ENCODE measurements around the gene BRIP1.
"Not testable (repeated sequence)": the region's sequence is repeated elsewhere in the genome, so short reads cannot be mapped to it uniquely, and the experiment has no call there.

BRIP1 gene

DNA sequence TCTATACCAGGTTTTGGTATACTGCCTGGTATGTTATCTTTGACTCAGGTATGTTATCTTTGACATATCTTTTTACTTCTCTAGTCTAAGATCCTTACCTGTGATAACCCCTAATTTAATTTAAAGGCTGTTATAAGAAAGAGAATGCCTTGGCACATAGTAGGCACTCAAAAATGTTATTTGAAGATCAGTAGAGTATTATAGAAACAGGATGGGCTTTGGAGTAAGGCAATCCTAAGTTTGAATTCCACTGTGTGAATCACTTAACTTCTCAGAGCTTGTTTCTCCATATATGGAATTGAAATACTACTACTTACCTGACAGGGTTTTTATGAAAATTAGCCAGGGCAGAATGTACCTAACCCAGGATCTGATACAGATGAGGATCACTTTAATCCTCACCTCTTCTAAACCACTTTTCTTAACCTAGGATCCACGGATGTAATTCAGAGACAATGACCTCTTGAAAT, 1.2 kb downstream of the BRIP1 start:
- no peak for DNase-seq

DNA sequence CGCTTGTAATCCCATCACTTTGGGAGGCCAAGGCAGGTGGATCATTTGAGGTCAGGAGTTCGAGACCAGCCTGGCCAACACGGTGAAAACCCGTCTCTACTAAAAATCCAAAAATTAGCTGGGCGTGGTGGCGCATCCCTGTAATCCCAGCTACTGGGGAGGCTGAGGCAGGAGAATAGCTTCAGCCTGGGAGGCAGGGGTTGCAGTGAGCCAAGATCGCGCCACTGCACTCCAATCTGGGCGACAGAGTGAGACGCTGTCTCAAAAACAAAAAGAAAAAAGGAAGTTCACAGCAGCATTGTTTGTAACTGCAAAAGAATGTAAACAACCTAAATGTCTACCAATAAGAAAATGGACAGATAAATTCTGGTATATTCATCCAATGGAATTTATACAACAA, 2.9 kb downstream of the BRIP1 start:
- DNase-seq, result not testable (repeated sequence)

DNA sequence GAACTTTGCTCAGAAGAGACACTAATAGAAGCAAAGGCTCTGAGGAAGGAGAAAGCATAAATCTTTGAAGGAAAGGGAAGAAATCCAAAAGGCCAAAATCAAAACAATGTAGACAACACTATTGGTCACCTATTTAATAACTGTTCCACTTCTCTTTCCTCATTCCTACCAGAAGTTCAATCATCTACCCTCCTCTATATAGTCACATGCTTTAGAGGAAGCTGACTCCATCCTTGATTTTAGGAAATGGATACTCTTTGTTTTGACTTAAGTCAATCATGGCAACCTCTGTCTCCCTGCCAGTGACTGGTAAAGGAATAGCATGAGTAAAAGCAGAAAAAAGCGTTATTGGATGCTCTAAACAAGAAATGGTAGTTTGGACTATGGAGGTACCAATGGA, 7.3 kb downstream of the BRIP1 start:
- DNase-seq, result no peak

DNA sequence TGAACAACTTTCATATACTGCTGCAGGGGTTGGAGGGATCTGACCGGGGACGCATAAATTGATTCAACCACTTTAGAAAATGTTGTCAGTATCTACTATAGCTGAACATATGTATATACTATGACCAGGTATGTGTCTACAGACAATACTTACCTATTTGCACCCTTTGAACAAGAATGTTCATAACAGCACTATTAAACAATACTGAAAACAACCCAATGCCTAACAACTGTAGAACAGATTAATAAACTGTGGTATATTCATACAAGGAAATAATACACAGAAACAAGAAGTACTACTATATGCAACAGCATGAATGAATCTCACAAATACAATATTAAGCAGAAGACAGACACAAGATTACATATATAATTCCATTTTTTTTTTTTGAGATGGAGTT, 10.5 kb downstream of the BRIP1 start:
- DNase-seq, result no peak

DNA sequence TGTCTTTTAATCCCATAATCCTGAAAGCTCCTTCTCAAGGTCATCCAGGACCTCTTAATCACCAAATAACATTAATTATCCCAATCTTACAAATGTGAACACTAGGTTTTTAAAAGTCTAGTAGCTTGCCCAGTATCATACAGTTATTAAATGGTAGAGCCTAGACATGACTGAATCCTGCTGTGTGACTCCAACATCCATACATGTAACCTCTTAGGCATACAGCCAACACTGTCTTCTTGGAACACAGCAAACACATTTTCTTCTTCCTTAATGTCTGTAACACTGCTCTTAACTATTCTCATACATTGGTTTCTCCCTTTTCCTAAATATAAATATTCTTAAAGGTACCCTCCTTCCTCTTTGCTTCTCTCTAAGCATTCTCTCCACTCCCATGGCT, 13.7 kb downstream of the BRIP1 start:
- DNase-seq, result no peak

DNA sequence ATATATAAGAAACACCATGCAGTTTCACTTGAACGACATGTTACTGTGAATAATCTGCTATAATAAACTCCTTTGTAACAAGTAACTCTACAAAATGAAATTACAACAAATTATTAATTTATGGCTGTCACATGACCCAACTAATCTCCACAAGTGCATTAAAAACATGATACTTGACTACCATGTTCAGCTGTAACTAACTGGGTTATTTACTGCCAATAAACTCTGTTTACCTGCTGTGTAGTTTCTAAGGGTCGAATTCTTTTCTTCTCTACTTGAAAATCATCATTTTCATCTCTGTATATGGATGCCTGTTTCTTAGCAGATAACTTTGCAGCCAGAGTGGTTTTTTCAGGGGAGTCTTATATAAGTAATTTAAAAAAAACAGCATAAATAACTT, 14.4 kb downstream of the BRIP1 start:
- no peak for DNase-seq

DNA sequence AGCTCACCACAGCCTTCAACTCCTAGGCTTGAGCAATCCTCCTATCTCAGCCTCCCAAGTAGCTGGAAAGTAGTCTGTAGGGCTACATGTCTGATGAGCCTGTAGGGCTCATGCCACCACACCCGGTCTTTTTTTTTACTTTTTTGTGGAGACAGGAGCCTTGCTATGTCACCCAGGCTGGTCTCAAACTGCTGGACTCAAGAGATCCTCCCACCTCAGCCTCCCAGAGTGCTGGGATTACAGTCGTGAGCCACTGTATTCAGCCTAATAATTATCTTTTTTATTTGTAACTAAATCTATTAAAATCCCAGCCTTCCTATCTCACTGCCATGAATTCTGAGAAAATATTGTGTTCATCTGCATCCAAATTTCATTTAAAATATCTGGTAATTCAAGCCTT, 15.1 kb downstream of the BRIP1 start:
- DNase-seq, result no peak

DNA sequence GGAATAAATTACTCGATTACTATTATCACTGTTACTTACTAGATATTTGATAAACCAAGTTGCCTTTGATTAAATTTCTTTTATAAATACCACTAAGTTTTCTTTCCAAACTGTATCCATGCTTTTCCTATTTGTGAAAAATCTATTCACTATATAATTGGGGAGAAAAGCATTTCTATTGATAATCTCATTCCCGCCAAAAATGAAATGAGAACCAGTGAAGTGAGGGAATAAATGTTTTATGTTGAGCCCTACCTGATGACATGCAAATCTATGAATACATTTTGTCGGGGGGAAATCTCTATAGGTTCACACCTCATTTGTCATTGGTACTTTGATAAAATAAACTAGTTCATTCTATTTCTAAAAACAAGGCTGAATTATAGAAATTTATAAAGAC, 15.7 kb downstream of the BRIP1 start:
- no peak for DNase-seq

DNA sequence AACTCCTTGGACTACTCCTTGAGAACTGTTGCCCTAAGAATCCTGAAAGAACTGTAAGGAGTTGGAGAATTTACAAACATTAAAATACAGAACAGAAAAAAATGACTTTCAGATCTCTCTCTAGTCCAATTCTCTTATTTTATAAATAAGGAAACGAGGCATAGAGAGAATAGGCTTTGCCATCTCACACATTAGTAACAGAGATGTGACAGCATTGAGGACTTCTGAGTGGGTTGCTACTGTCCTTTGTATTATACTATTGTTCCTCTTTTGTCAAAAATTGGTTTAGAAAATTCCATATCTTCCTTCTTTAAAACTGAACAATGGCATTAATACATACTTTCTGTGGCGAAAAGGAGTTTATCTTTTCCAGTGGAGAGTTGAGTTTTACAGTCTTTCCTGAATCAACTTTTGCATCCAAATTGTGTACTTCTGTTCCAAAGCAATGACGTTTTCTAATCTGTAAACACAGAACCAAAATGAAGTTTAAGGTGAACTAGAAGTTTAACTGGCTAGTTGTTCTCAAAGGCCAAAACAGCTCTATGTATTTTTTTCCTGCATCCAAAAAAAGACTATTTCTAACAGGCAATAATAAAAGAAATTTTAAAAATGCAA, 16.5 kb downstream of the BRIP1 start:
- DNase-seq, result no peak

DNA sequence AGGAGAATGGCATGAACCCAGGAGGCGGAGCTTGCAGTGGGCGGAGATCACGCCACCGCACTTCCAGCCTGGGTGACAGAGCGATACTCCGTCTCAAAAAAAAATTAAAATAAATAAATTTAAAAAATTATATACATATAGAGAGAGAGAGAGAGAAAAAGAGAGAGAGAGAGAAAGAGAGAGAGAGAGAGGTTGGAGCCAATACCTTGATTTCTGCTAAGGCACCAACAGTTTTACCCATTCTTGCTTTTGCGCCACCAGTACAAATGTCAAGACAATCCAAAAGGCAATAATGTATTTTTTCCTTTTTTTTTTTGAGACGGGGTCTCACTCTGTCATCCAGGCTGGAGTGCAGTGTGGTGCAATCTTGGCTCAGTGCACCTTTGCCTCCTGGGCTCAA, 17.2 kb downstream of the BRIP1 start:
- no peak for DNase-seq

DNA sequence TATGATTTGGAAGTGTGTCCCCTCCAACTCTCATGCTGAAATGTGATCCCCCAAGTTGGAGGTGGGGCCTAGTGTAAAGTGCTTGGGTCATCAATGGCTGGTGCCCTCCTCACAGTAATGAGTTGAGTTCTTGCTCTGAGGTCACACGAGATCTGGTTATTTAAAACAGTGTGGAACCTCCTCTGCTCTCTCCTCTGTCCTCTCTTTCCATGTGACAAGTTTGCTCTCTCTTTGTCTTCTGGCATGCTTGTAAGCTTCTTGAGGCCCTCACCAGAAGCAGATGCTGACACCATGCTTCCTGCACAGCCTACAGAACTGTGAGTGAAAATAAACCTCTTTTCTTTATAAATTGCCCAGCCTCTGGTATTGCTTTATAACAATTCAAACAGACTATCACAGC, 19.9 kb downstream of the BRIP1 start:
- no peak for DNase-seq

DNA sequence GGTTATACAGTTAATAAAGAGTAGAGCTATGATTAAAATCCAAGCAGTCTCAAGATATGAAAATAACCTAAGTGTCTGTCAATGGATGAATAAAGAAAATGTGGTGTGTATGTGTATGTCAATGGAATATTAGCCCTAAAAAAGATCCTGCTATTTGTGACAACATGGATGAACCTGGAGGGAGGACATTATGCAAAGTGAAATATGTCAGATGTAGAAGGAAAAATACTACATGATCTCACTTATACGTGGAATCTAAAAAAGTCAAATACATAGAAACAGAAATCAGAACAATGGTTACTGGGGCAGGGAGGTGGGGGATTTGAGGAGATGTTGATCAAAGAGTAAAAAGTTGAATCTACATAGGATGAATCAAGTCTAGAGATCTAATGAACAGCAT, 20.4 kb downstream of the BRIP1 start:
- DNase-seq, result no peak

DNA sequence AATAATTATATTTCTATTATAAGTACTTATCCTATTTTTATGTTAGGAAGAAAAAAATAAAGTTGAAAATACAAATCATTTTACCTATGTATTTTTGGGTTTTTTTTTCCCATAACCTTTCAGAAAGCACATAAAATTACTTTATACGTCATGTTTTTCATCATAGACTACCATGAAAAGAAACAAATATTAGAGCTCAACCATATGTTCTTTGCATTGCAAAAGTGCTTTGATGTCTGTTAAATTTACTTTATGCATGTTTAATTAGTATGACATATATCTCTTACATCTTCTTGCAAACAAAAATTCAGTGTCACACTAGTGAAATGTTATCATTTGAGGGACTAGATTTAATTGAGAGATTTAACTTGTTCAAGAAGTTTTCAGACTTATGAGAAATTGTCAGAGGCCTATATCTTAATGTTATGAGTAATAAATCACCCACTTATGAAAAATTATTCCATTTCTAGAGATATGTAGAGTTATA, 24.0 kb downstream of the BRIP1 start:
- no peak for DNase-seq

DNA sequence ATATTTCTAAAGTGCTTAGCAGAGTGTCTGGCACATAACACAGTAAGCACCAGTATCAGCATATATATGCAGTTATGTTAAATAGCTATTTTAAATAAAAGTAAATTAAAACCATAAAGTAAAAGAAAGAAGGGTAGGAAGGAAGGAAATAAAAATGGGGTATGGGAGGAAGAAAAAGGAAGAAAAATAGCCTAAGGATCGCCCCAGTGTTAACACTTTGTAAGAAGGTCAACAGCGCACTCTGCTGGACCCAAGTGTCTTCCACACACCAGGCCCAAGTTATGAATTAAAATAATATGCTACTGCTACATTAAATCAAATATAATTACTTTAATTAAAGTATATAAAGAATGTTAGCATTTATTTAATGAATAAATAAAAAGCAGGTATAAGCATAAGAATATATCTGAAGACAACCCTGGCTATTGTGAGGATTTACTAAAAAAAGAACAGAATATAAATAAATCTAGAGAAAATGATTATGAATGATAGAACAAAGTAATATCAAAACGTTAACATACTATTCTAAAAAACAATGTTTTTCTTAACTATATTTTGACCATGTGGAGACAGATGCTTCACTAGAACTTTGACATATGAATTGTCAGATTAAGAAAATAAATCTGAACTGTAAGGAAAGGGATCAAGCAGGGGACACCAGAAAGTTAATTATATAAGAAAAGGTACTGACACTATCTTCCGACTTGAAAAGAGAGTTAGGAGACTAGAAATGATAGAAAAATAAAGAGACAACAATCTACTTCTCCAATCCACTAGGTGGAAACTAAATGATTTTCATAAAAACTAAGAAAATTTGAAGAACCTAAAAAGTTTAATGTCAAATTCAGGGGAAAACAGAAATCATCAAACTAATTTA, 25.9 kb downstream of the BRIP1 start:
- DNase-seq, result peak; percentile 14

DNA sequence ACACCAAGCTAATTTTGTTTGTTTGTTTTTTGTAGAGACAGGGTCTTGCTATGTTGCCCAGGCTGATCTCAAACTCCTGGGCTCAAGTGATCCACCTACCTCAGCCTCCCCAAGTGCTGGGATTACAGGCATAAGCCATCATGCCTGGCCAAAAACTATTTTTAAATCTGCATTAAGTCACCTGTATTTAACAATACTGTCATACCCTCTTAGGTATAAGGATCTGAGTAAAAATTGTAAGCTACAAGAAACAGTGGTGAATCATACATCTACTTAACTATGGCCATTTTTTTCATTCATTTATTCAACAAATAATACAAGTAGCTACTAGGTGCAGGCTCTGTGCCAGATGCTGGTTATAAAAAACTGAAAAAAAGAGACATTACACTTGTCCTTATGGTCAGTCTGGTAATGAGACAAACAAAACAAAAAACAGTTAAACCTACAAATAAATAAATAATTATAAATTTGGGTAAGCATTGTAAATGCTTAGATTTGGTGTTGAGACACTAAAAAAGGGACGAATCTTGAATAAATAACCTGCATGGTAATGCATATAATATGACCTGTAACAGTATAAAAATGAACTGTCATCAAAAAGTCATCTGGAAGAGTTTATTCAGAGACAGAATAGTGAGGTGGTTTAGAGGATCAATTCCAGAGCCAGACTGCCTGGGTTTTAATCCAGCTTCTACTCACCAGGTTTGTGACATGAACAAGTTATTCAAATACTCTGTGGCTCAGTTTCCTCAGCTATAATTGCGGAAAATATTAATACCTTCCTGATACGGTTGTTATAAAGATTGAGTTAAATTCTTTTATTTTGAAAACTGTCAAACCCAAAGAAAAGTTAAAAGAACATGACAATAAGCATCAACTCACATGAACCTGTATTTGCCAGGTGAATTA, 26.8 kb downstream of the BRIP1 start:
- DNase-seq, result no peak

DNA sequence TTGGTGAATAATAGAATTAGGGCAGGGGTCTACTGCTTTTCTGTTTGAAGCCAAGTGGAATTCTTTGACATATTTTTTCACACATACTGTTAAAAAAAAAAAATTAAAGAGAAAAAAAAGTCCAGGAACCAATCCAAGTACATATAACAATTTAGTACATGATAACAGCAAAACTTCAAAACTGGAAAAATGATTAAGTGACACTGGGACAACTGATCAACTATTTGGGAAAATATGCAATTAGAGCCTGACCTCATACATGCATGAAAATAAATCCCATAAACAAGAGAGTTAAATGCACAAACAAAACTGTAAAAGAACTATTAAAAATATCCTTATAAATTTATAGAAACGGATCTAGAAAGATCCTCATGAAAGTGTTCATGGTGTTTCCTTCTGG, 27.7 kb downstream of the BRIP1 start:
- no peak for DNase-seq

DNA sequence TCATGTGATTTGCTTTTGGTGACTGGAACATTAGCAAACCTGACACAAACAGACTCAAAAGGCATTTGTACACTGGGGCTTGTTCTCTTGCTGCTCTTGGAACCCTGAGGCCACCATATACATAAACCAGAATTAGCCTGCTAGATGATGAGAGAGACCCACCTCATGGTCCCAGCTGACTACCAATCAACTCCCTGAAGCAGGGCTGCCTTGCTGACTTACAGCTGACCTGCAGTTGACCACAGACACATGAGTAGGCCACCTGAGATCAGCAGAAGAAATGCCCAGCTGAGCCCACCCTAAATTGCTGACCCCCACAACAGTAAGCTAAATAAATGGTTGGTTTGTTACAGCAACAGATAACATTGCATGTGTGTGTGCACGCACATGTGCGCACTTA, 28.7 kb downstream of the BRIP1 start:
- DNase-seq, result no peak

DNA sequence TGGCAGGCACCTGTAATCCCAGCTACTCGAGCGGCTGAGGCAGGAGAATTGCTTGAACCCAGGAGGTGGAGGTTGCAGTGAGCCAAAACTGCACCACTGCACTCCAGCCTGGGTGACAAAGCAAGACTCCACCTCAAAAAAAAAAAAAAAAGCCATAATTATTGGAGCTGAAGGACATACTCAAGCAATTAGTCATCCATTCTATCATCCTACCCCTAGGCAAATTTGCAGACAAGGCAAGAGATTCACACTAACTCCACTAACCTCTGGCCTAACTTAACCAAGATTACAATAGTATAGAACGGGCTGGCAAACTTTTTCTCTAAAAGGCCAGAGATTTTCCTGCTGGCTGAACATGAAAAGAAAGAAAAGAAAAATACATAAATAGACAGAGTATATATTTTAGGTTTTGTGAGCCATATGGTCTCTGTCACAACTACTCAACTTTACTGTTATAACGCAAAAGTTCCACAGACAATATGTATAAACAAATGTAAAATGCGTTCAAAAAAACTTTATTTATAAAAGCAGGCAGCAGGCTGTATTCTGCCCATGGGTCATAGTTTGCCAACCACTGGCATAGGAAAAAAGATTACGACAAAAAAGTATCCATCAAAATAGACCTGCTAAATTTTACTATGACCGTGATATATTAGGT, 29.7 kb downstream of the BRIP1 start:
- DNase-seq, result no peak

DNA sequence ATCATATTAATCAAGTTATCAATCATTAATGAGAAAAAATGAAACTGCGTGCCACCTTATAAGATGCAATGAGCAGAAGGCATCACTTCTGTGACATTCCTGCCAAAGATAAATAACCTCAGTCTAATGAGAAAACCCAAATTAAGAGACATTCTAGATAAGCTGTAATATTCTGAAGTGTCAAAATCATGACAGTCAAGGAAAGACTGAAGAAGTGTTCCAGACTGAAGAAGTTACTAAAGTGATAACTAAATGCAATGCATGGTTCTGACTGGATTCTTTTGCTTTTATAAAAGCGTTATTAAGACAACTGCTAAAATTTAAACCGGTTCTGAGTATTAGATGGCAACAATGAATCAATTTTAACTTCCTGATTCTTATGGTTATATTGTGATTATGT, 30.9 kb downstream of the BRIP1 start:
- DNase-seq, result no peak

DNA sequence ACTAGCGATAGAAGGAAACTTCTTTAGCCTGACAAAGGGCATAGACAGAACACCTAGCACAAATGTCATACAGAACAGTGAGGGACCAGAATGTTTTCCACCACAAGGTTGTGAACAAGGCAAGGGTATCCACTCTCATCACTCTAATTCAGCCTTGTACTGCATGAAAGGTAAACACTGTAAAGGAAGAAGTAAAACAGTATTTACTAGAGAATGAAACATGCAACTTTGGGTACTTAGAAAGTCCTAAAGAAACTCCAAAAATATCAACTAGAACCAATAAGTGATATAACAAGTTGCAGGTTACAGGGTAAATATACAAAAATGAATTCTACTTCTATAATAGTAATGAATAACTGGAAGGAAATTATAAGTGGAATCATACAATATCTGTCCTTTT, 32.2 kb downstream of the BRIP1 start:
- DNase-seq, result no peak

DNA sequence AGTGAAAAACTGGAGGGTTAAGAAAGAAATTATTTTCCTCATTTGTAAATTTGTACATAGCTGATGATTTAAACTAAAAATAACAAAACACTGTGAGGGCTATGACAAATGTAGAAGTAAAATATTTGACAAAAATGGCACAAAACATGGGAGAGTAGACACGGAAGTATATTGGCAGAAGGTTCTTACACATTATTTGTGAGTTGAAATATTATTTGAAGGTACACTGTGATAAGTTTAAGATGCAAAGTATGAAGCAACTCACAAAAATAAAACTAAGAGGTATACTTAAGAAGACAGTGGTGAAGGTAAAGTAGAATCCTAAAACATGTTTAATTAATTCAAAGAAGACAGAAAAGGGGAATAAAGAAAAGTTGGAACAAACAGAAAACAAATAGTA, 34.6 kb downstream of the BRIP1 start:
- no peak for DNase-seq

DNA sequence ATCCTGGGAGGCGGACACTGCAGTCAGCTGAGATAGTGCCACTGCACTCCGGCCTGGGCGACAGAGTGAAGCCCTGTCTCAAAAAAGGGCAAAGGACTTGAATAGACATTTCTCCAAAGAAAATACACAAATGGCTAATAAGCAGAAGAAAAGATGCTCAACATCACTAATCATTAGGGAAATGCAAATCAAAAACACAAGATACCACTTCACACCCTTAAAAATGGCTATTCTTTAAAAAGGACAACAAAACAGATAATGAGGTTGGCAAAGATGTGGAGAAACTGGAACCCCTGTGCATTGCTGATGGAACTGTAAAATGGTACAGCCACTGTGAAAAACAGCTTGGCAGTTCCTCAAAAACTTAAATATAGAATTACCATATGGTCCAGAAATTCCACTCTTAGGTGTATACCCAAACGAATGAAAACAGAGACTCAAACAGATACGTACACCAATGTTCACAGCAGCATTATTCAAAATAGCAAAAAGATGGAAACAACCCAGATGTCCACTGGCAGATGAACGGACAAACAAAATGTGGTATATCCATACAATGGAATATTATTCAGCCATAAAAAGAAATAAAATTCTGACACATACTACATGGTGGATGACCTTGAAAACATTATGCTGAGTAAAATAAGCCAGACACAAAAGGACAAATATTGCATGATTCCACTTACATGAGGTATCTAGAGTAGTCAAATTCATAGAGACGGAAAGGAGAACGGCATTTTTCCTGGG, 35.5 kb downstream of the BRIP1 start:
- no peak for DNase-seq

All from 8988T (cell line).